Testis (tissue), 5 donors: ENCODE measurements around the gene RTP4. TPM values are rescaled to one million over a fixed set of nuclear protein-coding genes. Genes with fewer than 3 reads are reported as not detected.

Experiments used
- DNase-seq: peaks from one replicate; pipeline ENCODE4 v3.0.0-alpha.2; 2019
- H3K27ac ChIP-seq, 2 donors: fragments of 200-600 bp; sonication (generic); one replicate each; pipeline ENCODE4 v1.5.1; 2019
- H3K27me3 ChIP-seq: fragments of 200-600 bp; sonication (generic); one replicate; pipeline ENCODE4 v1.5.1; 2019
- H3K36me3 ChIP-seq: fragments of 200-600 bp; sonication (generic); one replicate; pipeline ENCODE4 v1.5.1; 2017; ENCODE audit warnings: low read depth; ENCODE audit errors: missing control alignments
- H3K4me1 ChIP-seq: fragments of 200-600 bp; sonication (generic); one replicate; pipeline ENCODE4 v1.5.1; 2019
- H3K4me3 ChIP-seq, 2 donors: fragments of 200-600 bp; sonication (generic); one replicate each; pipeline ENCODE4 v1.5.1; 2017 to 2019
- H3K9me3 ChIP-seq: fragments of 200-600 bp; sonication (generic); one replicate; pipeline ENCODE4 v1.5.1; 2017
- POLR2A ChIP-seq: fragments of 450-650 bp; IDR thresholded peaks from one replicate; pipeline ENCODE4 v1.6.1; 2017; ENCODE audit warnings: antibody characterized with exemption, mild to moderate bottlenecking, moderate library complexity
- WGBS, 2 donors: methylation state at CpG; one replicate each; pipeline ENCODE4 v1.1.5; 2018; 5-methylcytosine and 5-hydroxymethylcytosine counted together
- intact Hi-C: fragments of 100-400 bp; cut with DNase I; formaldehyde crosslinking; loops from one replicate; pipeline ENCODE4 v1.15.1; 2023; ENCODE audit warnings: low total_unique reads
- long read RNA-seq, 2 donors: transcript quantifications; one replicate each; lab custom pipeline, GENCODE V29; 2026
- polyA plus RNA-seq: library from polyadenylated mRNA; stranded (reverse); fragments of 350-450 nt; fragmentation: Illumina TruSeq; extraction: RNeasy Lipid Tissue Mini Kit (QIAGEN cat#74804); gene quantifications from one replicate; pipeline ENCODE4 v1.2.3, GENCODE V29; 2014; ENCODE audit warnings: low read depth, low replicate concordance; ENCODE audit not compliant: insufficient read depth
- total RNA-seq, 2 donors: library from RNA; depleted of rRNA; stranded (reverse); fragments of >200 nt; gene quantifications; one replicate each; pipeline ENCODE4 v1.2.3, GENCODE V29; 2016
- TF ChIP-seq, protein P1 (sequence below), 3 experiments: fragments of 450-650 bp in 2 of 3; fragments of 200-600 bp in 1 of 3; sonication (generic) in 1 of 3; IDR thresholded peaks; one replicate each; pipeline ENCODE4 v1.5.1; 2016 to 2019; ENCODE audit warnings: antibody characterized with exemption in 3 of 3, mild to moderate bottlenecking in 2 of 3, moderate library complexity in 1 of 3

RTP4 gene, protein sequence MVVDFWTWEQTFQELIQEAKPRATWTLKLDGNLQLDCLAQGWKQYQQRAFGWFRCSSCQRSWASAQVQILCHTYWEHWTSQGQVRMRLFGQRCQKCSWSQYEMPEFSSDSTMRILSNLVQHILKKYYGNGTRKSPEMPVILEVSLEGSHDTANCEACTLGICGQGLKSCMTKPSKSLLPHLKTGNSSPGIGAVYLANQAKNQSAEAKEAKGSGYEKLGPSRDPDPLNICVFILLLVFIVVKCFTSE
- 1 to 10 TPM; 1.4 to 2.0 TPM for total RNA-seq
- polyA plus RNA-seq = 3.1 TPM
- long read RNA-seq, donor 1, partial matches to known transcripts = 0 of 2 reads
- long read RNA-seq, donor 1, other reads (novel, unspliced or antisense) = 0 of 2 reads
- long read RNA-seq, donor 2, partial matches to known transcripts = 0 of 1 reads
- long read RNA-seq, donor 2, other reads (novel, unspliced or antisense) = 0 of 1 reads

DNA sequence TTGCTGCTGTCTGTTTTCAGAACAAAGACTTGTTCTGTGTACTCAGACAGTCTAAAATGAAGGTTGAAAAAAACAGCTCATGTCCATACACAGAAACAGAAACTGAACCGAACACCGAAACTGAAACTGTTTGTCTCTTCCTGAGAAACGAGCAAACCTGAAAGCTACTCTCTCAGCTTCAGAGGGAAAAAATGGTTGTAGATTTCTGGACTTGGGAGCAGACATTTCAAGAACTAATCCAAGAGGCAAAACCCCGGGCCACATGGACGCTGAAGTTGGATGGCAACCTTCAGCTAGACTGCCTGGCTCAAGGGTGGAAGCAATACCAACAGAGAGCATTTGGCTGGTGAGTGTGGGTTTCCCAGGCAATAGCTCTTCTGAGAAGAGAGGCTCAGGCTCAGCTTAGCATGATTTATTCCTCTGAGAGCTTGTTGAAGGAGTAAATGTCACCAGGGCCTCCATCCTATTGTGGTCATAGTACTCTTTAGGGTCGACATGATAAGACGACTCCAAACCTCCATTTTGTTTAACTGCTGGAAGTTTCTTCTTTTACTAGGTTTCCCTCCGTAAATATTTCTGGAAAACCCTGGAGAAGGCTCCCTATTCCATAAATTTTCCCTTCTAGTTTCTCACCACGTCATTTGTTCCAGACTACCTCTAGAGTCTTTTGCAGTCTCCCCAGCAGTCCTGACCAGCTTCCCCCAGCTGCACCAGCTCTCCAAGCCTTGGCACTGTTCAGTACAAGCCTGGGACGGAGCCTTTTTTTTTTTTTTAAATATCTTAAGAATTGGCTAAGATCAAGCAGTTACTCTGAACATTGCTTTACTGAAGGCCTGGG is at the start of gene RTP4:
Gene RTP4, plus strand, starts transcription at position 135 of the 838 bp plus-strand sequence. Its CDS starts 57 bp downstream, at position 192.
- Histone ChIP-seq H3K4me1 (peaks cover 11% of the 10 kb centered on the region), H3K27ac (peak within 1 kb of the TSS; percentile 89 to 92), H3K36me3 (no peaks in the 10 kb centered on the region), H3K27me3 (no peaks in the 10 kb centered on the region), H3K9me3 (no peaks in the 10 kb centered on the region), H3K4me3 (peak within 1 kb of the TSS; percentile 42 to 63)
- 8 to 21% methylated on average over 10 of the region's 10 CpGs for WGBS, 2 donors
- intact Hi-C loops = no loop called here
- TF ChIP-seq, protein P1, sequence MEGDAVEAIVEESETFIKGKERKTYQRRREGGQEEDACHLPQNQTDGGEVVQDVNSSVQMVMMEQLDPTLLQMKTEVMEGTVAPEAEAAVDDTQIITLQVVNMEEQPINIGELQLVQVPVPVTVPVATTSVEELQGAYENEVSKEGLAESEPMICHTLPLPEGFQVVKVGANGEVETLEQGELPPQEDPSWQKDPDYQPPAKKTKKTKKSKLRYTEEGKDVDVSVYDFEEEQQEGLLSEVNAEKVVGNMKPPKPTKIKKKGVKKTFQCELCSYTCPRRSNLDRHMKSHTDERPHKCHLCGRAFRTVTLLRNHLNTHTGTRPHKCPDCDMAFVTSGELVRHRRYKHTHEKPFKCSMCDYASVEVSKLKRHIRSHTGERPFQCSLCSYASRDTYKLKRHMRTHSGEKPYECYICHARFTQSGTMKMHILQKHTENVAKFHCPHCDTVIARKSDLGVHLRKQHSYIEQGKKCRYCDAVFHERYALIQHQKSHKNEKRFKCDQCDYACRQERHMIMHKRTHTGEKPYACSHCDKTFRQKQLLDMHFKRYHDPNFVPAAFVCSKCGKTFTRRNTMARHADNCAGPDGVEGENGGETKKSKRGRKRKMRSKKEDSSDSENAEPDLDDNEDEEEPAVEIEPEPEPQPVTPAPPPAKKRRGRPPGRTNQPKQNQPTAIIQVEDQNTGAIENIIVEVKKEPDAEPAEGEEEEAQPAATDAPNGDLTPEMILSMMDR (IDR thresholded peaks at IDR 0.05) = no peak
- no peak for TF ChIP-seq POLR2A
- peak; percentile 32 for DNase-seq

DNA sequence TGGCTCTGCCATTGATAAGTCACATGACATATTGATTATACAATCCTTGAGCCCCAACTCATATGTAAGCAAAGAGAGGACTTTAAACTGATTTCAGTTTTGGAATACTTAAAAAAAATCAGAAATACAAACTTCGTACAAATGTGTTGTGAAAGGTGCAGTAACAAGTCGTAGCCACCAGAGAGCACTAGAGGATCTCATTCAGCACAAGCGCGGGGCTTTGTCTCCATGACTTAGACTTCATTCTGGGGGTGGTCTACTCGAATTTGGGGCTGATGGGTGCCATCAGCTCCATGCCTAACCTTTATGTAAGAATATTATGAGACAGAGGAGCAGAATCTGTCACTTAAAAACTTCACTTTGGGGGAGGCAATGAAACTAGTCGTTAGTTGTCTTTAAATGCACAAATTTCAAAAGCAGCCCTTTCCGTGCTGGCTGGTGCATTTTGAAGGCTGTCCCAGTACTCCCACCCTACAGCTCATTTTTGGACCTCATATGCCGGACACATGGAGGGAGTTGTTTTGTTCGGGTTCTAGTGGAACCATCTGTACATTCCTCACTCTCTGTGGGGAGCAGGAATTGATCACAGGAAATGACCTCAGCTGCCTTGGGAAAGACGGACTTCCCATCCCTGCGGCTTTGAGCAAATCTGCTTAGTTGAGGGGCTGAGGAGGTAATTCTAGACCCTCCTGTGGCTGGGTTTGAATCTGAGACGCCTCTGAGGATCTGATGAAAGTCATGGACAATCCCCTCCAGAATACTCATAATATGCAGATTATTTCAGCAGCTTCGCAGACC is 49.2 kb upstream of the RTP4 start:
- Histone ChIP-seq H3K4me3 (peak overlapping the region in 1 of 2 donors; percentile 29), H3K4me1 (peaks cover 12% of the 10 kb centered on the region), H3K9me3 (no peaks in the 10 kb centered on the region), H3K36me3 (no peaks in the 10 kb centered on the region), H3K27me3 (no peaks in the 10 kb centered on the region), H3K27ac (no peak overlapping the region)
- intact Hi-C loops = loop anchor here (10.0 kb wide), 1 partner anchor 94 kb away; no protein-coding TSS in a partner anchor
- WGBS, 2 donors = 5 to 11% methylated on average over 13 of the region's 13 CpGs
- no peak for TF ChIP-seq POLR2A
- TF ChIP-seq, protein P1 (IDR thresholded peaks at IDR 0.05) = peak; percentile 87 to 92 (median 90)
- peak; percentile 79 for DNase-seq

DNA sequence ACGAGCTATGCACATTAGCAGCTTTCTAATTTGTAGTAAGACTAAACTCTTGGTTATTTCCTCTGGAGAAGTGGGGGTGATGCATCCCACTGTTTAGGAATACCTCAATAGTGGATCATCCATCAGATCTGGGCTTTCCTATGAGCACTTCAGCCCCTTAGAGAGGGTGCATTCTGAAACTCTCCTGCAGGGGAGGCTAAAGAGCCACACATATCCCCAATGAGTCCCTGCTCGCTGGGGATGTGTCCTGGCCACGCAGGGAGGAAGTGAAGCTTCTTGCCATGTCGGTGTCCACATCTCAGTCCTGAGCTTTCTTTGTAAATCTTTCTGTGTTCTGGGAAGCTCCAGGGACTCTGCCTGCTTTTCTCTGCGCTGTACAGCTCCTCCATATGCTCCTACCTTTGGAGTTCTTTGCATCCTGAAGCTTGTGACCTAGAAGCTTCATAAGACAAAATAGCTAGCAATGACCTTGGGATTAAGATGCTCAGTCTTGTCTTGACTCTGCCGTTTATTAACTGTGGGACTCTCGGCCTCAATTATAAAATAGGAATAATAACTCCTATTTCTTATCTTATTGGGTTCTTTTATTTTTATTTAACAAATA is 48.4 kb upstream of the RTP4 start:
- Histone ChIP-seq H3K36me3 (no peaks in the 10 kb centered on the region), H3K4me3 (no peak overlapping the region), H3K27me3 (no peaks in the 10 kb centered on the region), H3K4me1 (peaks cover 12% of the 10 kb centered on the region), H3K27ac (no peak overlapping the region), H3K9me3 (no peaks in the 10 kb centered on the region)
- peak; percentile 92 for DNase-seq
- 13 to 17% methylated on average over 7 of the region's 7 CpGs for WGBS, 2 donors
- intact Hi-C loops = loop anchor here (10.0 kb wide), 2 partner anchors 95 to 355 kb away; partner anchors contain the start of gene SST
- TF ChIP-seq, protein P1 (IDR thresholded peaks at IDR 0.05) = peak; percentile 97 to 98 (median 97)
- TF ChIP-seq POLR2A = no peak

DNA sequence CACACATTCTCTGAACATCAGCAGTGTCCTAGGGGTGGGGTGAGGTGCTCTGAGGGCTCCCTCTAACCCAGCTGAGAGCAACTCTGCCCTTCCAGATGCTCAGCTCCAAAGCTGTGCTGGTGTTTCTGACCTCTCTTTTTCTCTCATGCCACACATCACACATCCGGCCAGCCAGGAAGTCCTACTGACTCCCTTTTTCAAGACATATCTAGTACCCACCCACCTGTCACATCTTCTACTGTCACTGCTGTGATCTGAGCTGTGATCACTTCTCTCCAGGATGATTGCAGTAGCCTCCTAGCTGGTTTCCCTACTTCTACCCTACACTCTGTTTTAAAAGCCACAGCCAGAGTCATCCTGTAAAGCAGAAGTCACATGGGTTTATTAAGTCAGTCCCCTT is 46.4 kb upstream of the RTP4 start:
- peaks cover 12% of the 10 kb centered on the region for H3K4me1 ChIP-seq
- H3K4me3 ChIP-seq = no peak overlapping the region
- intact Hi-C loops = loop anchor here (10.0 kb wide), 1 partner anchor 353 kb away; the partner anchor contains the start of gene SST
- H3K27me3 ChIP-seq = no peaks in the 10 kb centered on the region
- 73 to 79% methylated on average over 1 of the region's 1 CpG for WGBS, 2 donors
- no peak overlapping the region for H3K27ac ChIP-seq
- H3K36me3 ChIP-seq = no peaks in the 10 kb centered on the region
- DNase-seq = no peak
- H3K9me3 ChIP-seq = no peaks in the 10 kb centered on the region
- TF ChIP-seq, protein P1 (IDR thresholded peaks at IDR 0.05) = no peak
- no peak for TF ChIP-seq POLR2A
